H1 (cell line): ENCODE data around the gene IFITM10. TPM values are rescaled to one million over a fixed set of nuclear protein-coding genes. Genes with fewer than 3 reads are reported as not detected.

ENCODE experiments used
- CTCF ChIA-PET: fragments of 300-600 bp; sonication (Branson Sonifier 250); formaldehyde crosslinking; loops from one replicate; lab custom pipeline; 2021; ENCODE audit not compliant: partially characterized antibody; lab: Charles Lee
- POLR2A ChIA-PET: fragments of 300-600 bp; sonication (Branson Sonifier 250); formaldehyde crosslinking; loops from one replicate; lab custom pipeline; 2021; ENCODE audit warnings: inconsistent platforms; ENCODE audit not compliant: partially characterized antibody; lab: Charles Lee
- DNase-seq, 2 experiments: peaks; one replicate each; pipeline versions ENCODE4 v3.0.0 to v3.0.0-alpha.2; 2010 to 2022; ENCODE audit warnings: low spot score in 2 of 2, low read depth in 1 of 2, mixed read lengths in 1 of 2
- FAIRE-seq: peaks from 2 replicates; lab custom pipeline; 2011; peaks lifted over from hg19 to GRCh38; lab: Jason Lieb, UNC
- H2AFZ ChIP-seq: 2 replicates; pipeline ENCODE4 v1.8.1; 2012; ENCODE audit warnings: low read length, inconsistent platforms
- H2AK5ac ChIP-seq: 2 replicates; pipeline ENCODE4 v1.6.1; 2013; ENCODE audit warnings: low read depth, low read length
- H2BK120ac ChIP-seq: replicated peaks from 2 replicates; pipeline ENCODE3; 2013; ENCODE audit warnings: low read depth, low read length, inconsistent platforms
- H2BK12ac ChIP-seq: 2 replicates; pipeline ENCODE4 v1.6.1; 2013; ENCODE audit warnings: low read depth, low read length
- H2BK15ac ChIP-seq: 2 replicates; pipeline ENCODE4 v1.6.1; 2013; ENCODE audit warnings: low read length
- H2BK20ac ChIP-seq: 2 replicates; pipeline ENCODE4 v1.6.1; 2013; ENCODE audit warnings: low read length
- H2BK5ac ChIP-seq: 2 replicates; pipeline ENCODE4 v1.6.1; 2013; ENCODE audit warnings: low read depth, low read length
- H3K14ac ChIP-seq: 2 replicates; pipeline ENCODE4 v1.6.1; 2013; ENCODE audit warnings: inconsistent platforms; ENCODE audit not compliant: insufficient read length
- H3K18ac ChIP-seq: 2 replicates; pipeline ENCODE4 v1.6.1; 2013; ENCODE audit warnings: low read length; ENCODE audit errors: extremely low read depth
- H3K23ac ChIP-seq: 2 replicates; pipeline ENCODE4 v1.6.1; 2013; ENCODE audit warnings: inconsistent platforms; ENCODE audit not compliant: insufficient read length
- H3K23me2 ChIP-seq: 2 replicates; pipeline ENCODE4 v1.6.1; 2013; ENCODE audit warnings: low read depth, low read length
- H3K27ac ChIP-seq: 2 replicates; pipeline ENCODE4 v1.6.1; 2011; ENCODE audit warnings: low read depth, low read length, inconsistent platforms
- H3K27me3 ChIP-seq, 4 experiments: replicated peaks in 1 of 4; 1 replicate in 1 of 4; 2 replicates in 3 of 4; pipeline versions ENCODE4 v1.6.1 to v1.8.1; 2011 to 2013; ENCODE audit warnings: low read length in 3 of 4, mild to moderate bottlenecking in 3 of 4, inconsistent platforms in 2 of 4, mixed read lengths in 2 of 4, moderate library complexity in 1 of 4; ENCODE audit not compliant: control insufficient read depth in 3 of 4, insufficient read depth in 3 of 4; ENCODE audit errors: extremely low read depth in 1 of 4
- H3K36me3 ChIP-seq, 4 experiments: 2 replicates each; pipeline versions ENCODE4 v1.6.1 to v1.8.1; 2011 to 2013; ENCODE audit warnings: mild to moderate bottlenecking in 4 of 4, low read length in 3 of 4, moderate library complexity in 2 of 4, control low read depth in 1 of 4, inconsistent platforms in 1 of 4; ENCODE audit not compliant: insufficient read depth in 4 of 4, control insufficient read depth in 2 of 4
- H3K4ac ChIP-seq: replicated peaks from 2 replicates; pipeline ENCODE3; 2013; ENCODE audit warnings: low read length, low read depth, mixed read lengths, inconsistent platforms; ENCODE audit not compliant: insufficient read length
- H3K4me1 ChIP-seq, 4 experiments: replicated peaks in 1 of 4; 1 replicate in 1 of 4; 2 replicates in 3 of 4; pipeline versions ENCODE4 v1.6.1 to v1.8.1; 2011 to 2013; ENCODE audit warnings: low read length in 3 of 4, inconsistent platforms in 2 of 4, mixed read lengths in 1 of 4; ENCODE audit not compliant: insufficient read depth in 4 of 4, control insufficient read depth in 3 of 4
- H3K4me2 ChIP-seq, 2 experiments: 2 replicates each; pipeline versions ENCODE4 v1.6.1 to v1.8.1; 2011 to 2013; ENCODE audit warnings: low read depth in 2 of 2, low read length in 2 of 2, control low read depth in 1 of 2, inconsistent platforms in 1 of 2, mild to moderate bottlenecking in 1 of 2; ENCODE audit not compliant: insufficient read depth in 1 of 2
- H3K4me3 ChIP-seq, 4 experiments: fragments of 200-600, 300-600 bp in 1 of 4; sonication (generic), shearing (Covaris generic), sonication (Bioruptor Twin) in 1 of 4; 2 replicates each; pipeline versions ENCODE4 v1.5.1 to v1.8.1; 2011 to 2016; ENCODE audit warnings: low read length in 4 of 4, low read depth in 3 of 4, control low read depth in 2 of 4, inconsistent platforms in 2 of 4, mild to moderate bottlenecking in 2 of 4, mixed read lengths in 1 of 4, moderate library complexity in 1 of 4; ENCODE audit not compliant: insufficient read depth in 2 of 4; ENCODE audit errors: extremely low read depth in 1 of 4
- H3K56ac ChIP-seq: replicated peaks from 2 replicates; pipeline ENCODE3; 2013; ENCODE audit warnings: low read depth, mild to moderate bottlenecking, mixed read lengths, low read length, inconsistent platforms; ENCODE audit not compliant: insufficient read length
- H3K79me1 ChIP-seq: 2 replicates; pipeline ENCODE4 v1.6.1; 2013; ENCODE audit warnings: low read depth, low read length, control low read depth
- H3K79me2 ChIP-seq, 2 experiments: 2 replicates each; pipeline versions ENCODE4 v1.6.1 to v1.8.1; 2012 to 2013; ENCODE audit warnings: low read length in 2 of 2, mild to moderate bottlenecking in 2 of 2, inconsistent platforms in 1 of 2; ENCODE audit not compliant: insufficient read depth in 2 of 2, control insufficient read depth in 1 of 2
- H3K9ac ChIP-seq, 4 experiments: replicated peaks in 1 of 4; 1 replicate in 1 of 4; 2 replicates in 3 of 4; pipeline versions ENCODE4 v1.6.1 to v1.8.1; 2011 to 2013; ENCODE audit warnings: low read depth in 3 of 4, low read length in 3 of 4, control low read depth in 2 of 4, mild to moderate bottlenecking in 2 of 4, moderate library complexity in 2 of 4, inconsistent platforms in 1 of 4; ENCODE audit errors: extremely low read depth in 1 of 4
- H3K9me3 ChIP-seq, 2 experiments: 2 replicates each; pipeline versions ENCODE4 v1.6.1 to v1.8.1; 2012 to 2013; ENCODE audit warnings: mild to moderate bottlenecking in 2 of 2, moderate library complexity in 2 of 2, control low read depth in 1 of 2, inconsistent platforms in 1 of 2, low read depth in 1 of 2, low read length in 1 of 2, mixed read lengths in 1 of 2; ENCODE audit not compliant: insufficient read depth in 2 of 2
- H4K20me1 ChIP-seq, 2 experiments: replicated peaks in 1 of 2; 2 replicates each; pipeline versions ENCODE3 to v1.8.1; 2011 to 2013; ENCODE audit warnings: inconsistent platforms in 2 of 2, low read length in 2 of 2, mild to moderate bottlenecking in 1 of 2; ENCODE audit not compliant: insufficient read depth in 2 of 2, control insufficient read depth in 1 of 2
- H4K5ac ChIP-seq: 2 replicates; pipeline ENCODE4 v1.6.1; 2013; ENCODE audit warnings: low read length, low read depth, mixed read lengths, inconsistent platforms; ENCODE audit not compliant: insufficient read length
- H4K8ac ChIP-seq: 2 replicates; pipeline ENCODE4 v1.8.0; 2013; ENCODE audit warnings: mild to moderate bottlenecking, moderate library complexity, low read length, inconsistent platforms; ENCODE audit not compliant: insufficient read depth; ENCODE audit errors: extremely low read depth
- H4K91ac ChIP-seq: replicated peaks from 2 replicates; pipeline ENCODE3; 2013; ENCODE audit warnings: low read length, mixed read lengths, inconsistent platforms; ENCODE audit not compliant: insufficient read length
- FOSL1 ChIP-seq: IDR thresholded peaks from 2 replicates; pipeline ENCODE4 v1.6.1; 2011; ENCODE audit warnings: mild to moderate bottlenecking, low read depth, low read length, moderate library complexity; ENCODE audit not compliant: insufficient read depth
- GABPA ChIP-seq: IDR thresholded peaks from 2 replicates; pipeline ENCODE4 v1.6.1; 2011; ENCODE audit warnings: mild to moderate bottlenecking, low read length, moderate library complexity, borderline replicate concordance; ENCODE audit not compliant: insufficient read depth
- KDM1A ChIP-seq: fragments of 200-600, 300-600 bp; sonication (generic); IDR thresholded peaks from 2 replicates; pipeline ENCODE4 v1.7.1; 2016; ENCODE audit warnings: mild to moderate bottlenecking, low read length, borderline replicate concordance
- PHF8 ChIP-seq: fragments of 200-600 bp; sonication (generic); conservative IDR thresholded peaks from 2 replicates; pipeline ENCODE4 v1.7.1; 2012; ENCODE audit warnings: low read depth, mild to moderate bottlenecking, inconsistent platforms, low read length, moderate library complexity
- POLR2AphosphoS5 ChIP-seq: IDR thresholded peaks from 2 replicates; pipeline ENCODE4 v1.6.1; 2011; ENCODE audit warnings: low read depth, low read length
- TBP ChIP-seq: IDR thresholded peaks from 2 replicates; pipeline ENCODE4 v1.6.1; 2011; ENCODE audit warnings: low read depth, low read length, improper control_type of control experiment
- WGBS, 2 experiments: shearing (Covaris generic) in 1 of 2; methylation state at CpG; one replicate each; pipeline versions ENCODE4 v1.1.6 to v1.1.7; 2013 to 2015; ENCODE audit warnings: low lambda C conversion rate in 2 of 2, mixed read lengths in 2 of 2, inconsistent platforms in 1 of 2, low coverage in 1 of 2, missing lambda C conversion rate in 1 of 2; ENCODE audit not compliant: insufficient replicate concordance in 2 of 2, insufficient coverage in 1 of 2, insufficient read length in 1 of 2; ENCODE audit errors: extremely low coverage in 1 of 2, missing lambda C conversion rate in 1 of 2; 5-methylcytosine and 5-hydroxymethylcytosine counted together
- polyA plus RNA-seq, 7 experiments: library from polyadenylated mRNA; depleted of rRNA in 3 of 7; stranded (reverse) in 5 of 7; unstranded in 2 of 7; fragments of >200 nt in 5 of 7; fragments of 200-250 nt in 2 of 7; gene quantifications; 1 replicate in 5 of 7; 2 replicates in 1 of 7; 4 replicates in 1 of 7; pipeline versions ENCODE4 v1.2.1 to v1.2.3, GENCODE V29; 2011 to 2013; ENCODE audit warnings: missing spikeins in 2 of 7, mixed read lengths in 2 of 7
- total RNA-seq: library from RNA; stranded (reverse); fragmentation: NEBNext Ultra II Directional; extraction: Animal tissue kit (Norgen Biotek cat#: 25700); gene quantifications from 2 replicates; pipeline ENCODE4 v1.2.1, GENCODE V29; 2021

Gene IFITM10
- total and polyA plus RNA-seq, 2 of the 8 experiments (the other 6 are each of a cell fraction or from before 2014, with no cell fraction given), result 0.08 to 0.22 TPM

- no peaks in the 10 kb centered on the region for H3K79me1 ChIP-seq
- POLR2A ChIA-PET, result no interaction called here
- H3K14ac ChIP-seq, result no peak overlapping the region
Measured at GRCh38 chr11:1707751-1708150, 42.6 kb downstream of the IFITM10 start.

More at GRCh38 chr11:1707751-1708150, 42.6 kb downstream of the IFITM10 start:
- Histone ChIP-seq H3K23ac (no peak overlapping the region), H3K4me2 (no peak overlapping the region), H3K9me3 (no peaks in the 10 kb centered on the region), H3K27me3 (peaks cover 0 to 5% (median 2%) of the 10 kb centered on the region in 4 experiments; a peak in 1 of 7 replicates), H3K56ac (no peak overlapping the region), H2BK120ac (no peak overlapping the region), H3K4me1 (no peaks in the 10 kb centered on the region), H3K23me2 (no peaks in the 10 kb centered on the region), H4K91ac (no peak overlapping the region), H3K18ac (no peak overlapping the region), H2AFZ (no peak overlapping the region), H4K8ac (no peak overlapping the region), H3K27ac (no peak overlapping the region), H2BK15ac (no peak overlapping the region), H4K20me1 (no peaks in the 10 kb centered on the region), H3K9ac (no peak overlapping the region), H3K79me2 (no peaks in the 10 kb centered on the region), H2BK5ac (no peak overlapping the region), H4K5ac (no peak overlapping the region), H2AK5ac (no peak overlapping the region), H2BK12ac (no peak overlapping the region), H2BK20ac (no peak overlapping the region), H3K36me3 (no peaks in the 10 kb centered on the region), H3K4ac (no peak overlapping the region), H3K4me3 (no peak overlapping the region)
- FAIRE-seq (no peak), DNase-seq (no peak)
- TF ChIP-seq PHF8, result no peak
- no peak for TF ChIP-seq POLR2AphosphoS5
- no peak for TF ChIP-seq KDM1A
- TF ChIP-seq GABPA, result no peak
- no peak for TF ChIP-seq TBP
- no peak for TF ChIP-seq FOSL1
- CTCF ChIA-PET, result interaction anchor here (0.8 to 4.4 kb wide), 10 partner anchors 14 to 713 kb away, joined by 3 to 19 read pairs (median 6); no protein-coding TSS in a partner anchor
- 84% methylated on average over 4 of the region's 4 CpGs; no CpG with 5 or more reads in 1 of the 2 experiments for WGBS, 2 experiments
